Endothelial cell of umbilical vein (primary cell): ENCODE measurements around the gene NRXN3.

Experiments
- EZH2 ChIP-seq: IDR thresholded peaks from 2 replicates; pipeline ENCODE4 v1.6.1; 2012; ENCODE audit warnings: borderline replicate concordance, low read depth, mild to moderate bottlenecking, moderate library complexity, low read length, inconsistent platforms; ENCODE audit not compliant: severe bottlenecking
- TF ChIP-seq, protein P1 (sequence below), 2 donors: IDR thresholded peaks; 1 replicate in 1 of 2; 2 replicates in 1 of 2; pipeline ENCODE4 v1.5.1; 2011; ENCODE audit warnings: low read length in 2 of 2, mild to moderate bottlenecking in 2 of 2, moderate library complexity in 2 of 2, control low read depth in 1 of 2, inconsistent platforms in 1 of 2, low read depth in 1 of 2; ENCODE audit not compliant: insufficient read depth in 1 of 2; ENCODE audit errors: extremely low read depth in 1 of 2

DNA sequence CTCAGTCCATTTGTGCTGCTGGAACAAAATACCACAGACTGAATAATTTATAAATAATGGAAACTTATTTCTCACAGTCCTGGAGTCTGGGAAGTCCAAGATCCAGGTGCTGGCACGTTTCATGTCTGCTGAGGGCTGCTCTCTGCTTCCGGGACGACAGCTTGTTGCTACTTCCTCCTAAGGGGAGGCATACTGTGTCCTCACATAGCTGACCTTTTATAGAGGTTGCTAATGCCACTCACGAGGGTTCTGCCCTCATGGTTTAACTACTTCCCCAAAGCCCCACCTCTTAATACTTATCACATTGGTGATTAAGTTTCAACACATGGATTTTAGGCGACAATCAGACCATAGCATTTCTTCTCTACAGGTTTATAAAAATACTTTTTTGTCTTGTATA lies 411.1 kb downstream of the NRXN3 start:
- TF ChIP-seq, protein P1, sequence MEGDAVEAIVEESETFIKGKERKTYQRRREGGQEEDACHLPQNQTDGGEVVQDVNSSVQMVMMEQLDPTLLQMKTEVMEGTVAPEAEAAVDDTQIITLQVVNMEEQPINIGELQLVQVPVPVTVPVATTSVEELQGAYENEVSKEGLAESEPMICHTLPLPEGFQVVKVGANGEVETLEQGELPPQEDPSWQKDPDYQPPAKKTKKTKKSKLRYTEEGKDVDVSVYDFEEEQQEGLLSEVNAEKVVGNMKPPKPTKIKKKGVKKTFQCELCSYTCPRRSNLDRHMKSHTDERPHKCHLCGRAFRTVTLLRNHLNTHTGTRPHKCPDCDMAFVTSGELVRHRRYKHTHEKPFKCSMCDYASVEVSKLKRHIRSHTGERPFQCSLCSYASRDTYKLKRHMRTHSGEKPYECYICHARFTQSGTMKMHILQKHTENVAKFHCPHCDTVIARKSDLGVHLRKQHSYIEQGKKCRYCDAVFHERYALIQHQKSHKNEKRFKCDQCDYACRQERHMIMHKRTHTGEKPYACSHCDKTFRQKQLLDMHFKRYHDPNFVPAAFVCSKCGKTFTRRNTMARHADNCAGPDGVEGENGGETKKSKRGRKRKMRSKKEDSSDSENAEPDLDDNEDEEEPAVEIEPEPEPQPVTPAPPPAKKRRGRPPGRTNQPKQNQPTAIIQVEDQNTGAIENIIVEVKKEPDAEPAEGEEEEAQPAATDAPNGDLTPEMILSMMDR (IDR thresholded peaks at IDR 0.05; ENCODE audit: extremely low read depth in 1 of 2, insufficient read depth in 1 of 2, low read depth in 1 of 2, low read length in 2 of 2): no peak
- TF ChIP-seq EZH2: no peak
